Calu3 (cell line): Measurements from ENCODE around the gene SYT7. TPM values are rescaled to one million over a fixed set of nuclear protein-coding genes. Genes with fewer than 3 reads are reported as not detected.
A peak's percentile ranks its signal among the peaks of the same experiment; 100 is the strongest.

ENCODE experiments used
- BruUV-seq: library from RNA; stranded (reverse); fragments of 400-500 nt; replicated peaks from 2 replicates; lab custom pipeline; 2021; lab: Mats Ljungman, UMichigan
- CTCF ChIA-PET: fragments of 300-600 bp; sonication (Branson Sonifier 250); formaldehyde crosslinking; loops from one replicate; lab custom pipeline; 2022; ENCODE audit warnings: antibody characterized with exemption; lab: Charles Lee
- DNase-seq: peaks from one replicate; pipeline ENCODE4 v3.0.0; 2022
- H3K27ac Mint-ChIP-seq: one replicate; pipeline ENCODE4 v1.8.0; 2022; ENCODE audit warnings: mixed read lengths; ENCODE audit not compliant: unreplicated experiment
- H3K27me3 Mint-ChIP-seq: one replicate; pipeline ENCODE4 v1.8.0; 2022; ENCODE audit warnings: mixed read lengths; ENCODE audit not compliant: unreplicated experiment
- H3K36me3 Mint-ChIP-seq: one replicate; pipeline ENCODE4 v1.8.0; 2022; ENCODE audit warnings: mild to moderate bottlenecking, moderate library complexity, mixed read lengths; ENCODE audit not compliant: insufficient read depth, unreplicated experiment
- H3K4me1 Mint-ChIP-seq: one replicate; pipeline ENCODE4 v1.8.0; 2022; ENCODE audit warnings: mild to moderate bottlenecking, low read depth, mixed read lengths; ENCODE audit not compliant: unreplicated experiment
- H3K4me3 Mint-ChIP-seq: one replicate; pipeline ENCODE4 v1.8.0; 2022; ENCODE audit warnings: mild to moderate bottlenecking, low read depth, moderate library complexity, mixed read lengths; ENCODE audit not compliant: unreplicated experiment
- H3K9me3 Mint-ChIP-seq: one replicate; pipeline ENCODE4 v1.8.0; 2022; ENCODE audit warnings: low read depth, mixed read lengths; ENCODE audit not compliant: unreplicated experiment
- CTCF ChIP-seq: fragments of 200-600 bp; IDR thresholded peaks from one replicate; pipeline ENCODE4 v1.8.0; 2022; ENCODE audit warnings: antibody characterized with exemption; ENCODE audit not compliant: unreplicated experiment
- intact Hi-C: fragments of 100-400 bp; cut with micrococcal nuclease; formaldehyde crosslinking; loops from one replicate; pipeline ENCODE4 v1.10.0; 2022; ENCODE audit not compliant: unreplicated experiment
- total RNA-seq: library from RNA; stranded (reverse); gene quantifications from 2 replicates; pipeline ENCODE4 v1.2.3, GENCODE V29; 2022

Gene SYT7
- total RNA-seq, 1 experiment from 2014 or later: 4.4 TPM

GRCh38 chr11:61510974-61511373, 69.9 kb downstream of the SYT7 start:
- H3K4me1 Mint-ChIP-seq: peaks cover 21% of the 10 kb centered on the region
- DNase-seq: no peak
- no peaks in the 10 kb centered on the region for H3K9me3 Mint-ChIP-seq
- no TSS peak for BruUV-seq
- no peak overlapping the region for H3K27ac Mint-ChIP-seq
- peaks cover 73% of the 10 kb centered on the region for H3K27me3 Mint-ChIP-seq
- H3K36me3 Mint-ChIP-seq: peaks cover 4% of the 10 kb centered on the region
- no peak for TF ChIP-seq CTCF
- H3K4me3 Mint-ChIP-seq: no peak overlapping the region
- CTCF ChIA-PET: no interaction called here
- intact Hi-C loops: no loop called here

GRCh38 chr11:61510166-61510919, 70.5 kb downstream of the SYT7 start:
- CTCF ChIA-PET: no interaction called here
- H3K9me3 Mint-ChIP-seq: no peaks in the 10 kb centered on the region
- TF ChIP-seq CTCF: no peak
- no TSS peak for BruUV-seq
- H3K4me1 Mint-ChIP-seq: peaks cover 21% of the 10 kb centered on the region
- peaks cover 79% of the 10 kb centered on the region for H3K27me3 Mint-ChIP-seq
- H3K27ac Mint-ChIP-seq: no peak overlapping the region
- H3K4me3 Mint-ChIP-seq: no peak overlapping the region
- intact Hi-C loops: no loop called here
- peaks cover 4% of the 10 kb centered on the region for H3K36me3 Mint-ChIP-seq
- no peak for DNase-seq

GRCh38 chr11:61509043-61510029, 71.5 kb downstream of the SYT7 start:
- Mint-ChIP-seq H3K36me3 (peaks cover 4% of the 10 kb centered on the region), H3K27me3 (peaks cover 89% of the 10 kb centered on the region), H3K4me3 (peak overlapping the region; percentile 54), H3K9me3 (no peaks in the 10 kb centered on the region), H3K27ac (no peak overlapping the region), H3K4me1 (peaks cover 21% of the 10 kb centered on the region)
- CTCF ChIA-PET: interaction anchor here (0.7 to 1.6 kb wide), 3 partner anchors 13 to 129 kb away, joined by 3 to 5 read pairs (median 3); no protein-coding TSS in a partner anchor
- TF ChIP-seq CTCF: peak; percentile 41
- intact Hi-C loops: no loop called here
- BruUV-seq: no TSS peak
- peak; percentile 71 for DNase-seq
